ENCODE data around the gene C3orf20. TPM values are rescaled to one million over a fixed set of nuclear protein-coding genes. Genes with fewer than 3 reads are reported as not detected.
A peak's percentile ranks its signal among the peaks of the same experiment; 100 is the strongest.

The C3orf20 gene
- total RNA-seq, 1 donor from 2014 or later, result not detected

DNA sequence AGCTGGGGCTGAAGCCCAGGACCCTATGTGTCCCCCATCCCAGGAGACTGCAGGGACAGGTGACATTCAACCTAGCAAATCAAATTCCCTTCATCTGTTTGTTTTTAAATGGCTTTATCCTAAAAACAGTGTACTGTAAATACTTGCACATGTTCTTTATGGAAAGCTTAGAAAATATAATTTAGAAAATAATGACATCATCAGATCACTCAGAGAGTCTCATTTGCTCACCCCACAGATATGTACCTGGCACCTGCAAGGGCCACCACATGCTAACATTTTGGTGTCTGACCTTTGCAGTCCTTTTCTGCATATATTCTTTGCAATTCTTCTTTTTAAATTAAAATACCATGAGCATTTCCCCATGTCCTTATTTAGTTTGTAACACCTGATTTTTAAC, 85.2 kb downstream of the C3orf20 start:
- DNase-seq, result no peak

- DNase-seq, result no peak
Observed at GRCh38 chr3:14761121-14761672, 86.3 kb downstream of the C3orf20 start.

GRCh38 chr3:14761866-14762265, 86.9 kb downstream of the C3orf20 start:
- DNase-seq, result no peak

DNA sequence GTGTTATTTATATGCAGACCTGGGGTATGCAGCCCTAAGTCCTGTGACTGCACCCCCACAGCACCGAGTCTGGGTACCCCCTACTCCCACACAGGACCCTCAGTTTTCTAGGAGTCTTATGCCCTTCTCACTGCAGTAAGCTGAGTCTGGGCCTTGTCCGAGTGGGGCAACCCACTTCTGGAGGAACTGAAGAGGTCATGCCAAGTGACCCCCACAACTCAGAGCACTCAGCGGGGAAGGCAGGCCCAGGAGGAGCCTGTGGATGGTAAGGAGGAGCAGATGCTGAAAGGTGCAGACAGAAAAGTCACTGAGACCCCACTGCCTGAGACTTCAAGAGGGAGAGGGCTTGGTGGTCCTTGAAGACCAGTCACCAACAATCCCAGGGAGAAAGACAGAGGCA, 87.8 kb downstream of the C3orf20 start:
- no peak for DNase-seq

- no peak for DNase-seq
Observed at GRCh38 chr3:14764331-14765059, 89.6 kb downstream of the C3orf20 start.

DNA sequence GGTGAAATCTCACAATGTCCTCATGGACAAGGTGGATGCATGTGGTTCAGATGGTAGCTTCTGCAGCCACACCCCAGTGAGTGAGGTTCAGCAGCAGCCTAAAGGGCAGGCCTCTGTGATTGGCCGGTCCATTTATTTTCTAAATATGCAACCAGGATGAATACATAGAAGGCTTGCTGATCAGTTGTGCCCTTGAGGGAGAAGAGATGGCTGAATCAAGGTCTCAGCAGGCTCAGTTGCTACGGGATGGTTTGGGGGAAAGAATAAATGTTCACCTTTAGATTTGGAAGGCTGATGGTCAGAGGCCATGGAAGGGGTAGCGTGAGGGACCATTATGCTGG, 90.1 kb downstream of the C3orf20 start:
- DNase-seq, result no peak

GRCh38 chr3:14765576-14766427, 90.9 kb downstream of the C3orf20 start:
- no peak for DNase-seq

- DNase-seq, result peak; percentile 26
Observed at GRCh38 chr3:14766428-14767244, 91.7 kb downstream of the C3orf20 start.

DNA sequence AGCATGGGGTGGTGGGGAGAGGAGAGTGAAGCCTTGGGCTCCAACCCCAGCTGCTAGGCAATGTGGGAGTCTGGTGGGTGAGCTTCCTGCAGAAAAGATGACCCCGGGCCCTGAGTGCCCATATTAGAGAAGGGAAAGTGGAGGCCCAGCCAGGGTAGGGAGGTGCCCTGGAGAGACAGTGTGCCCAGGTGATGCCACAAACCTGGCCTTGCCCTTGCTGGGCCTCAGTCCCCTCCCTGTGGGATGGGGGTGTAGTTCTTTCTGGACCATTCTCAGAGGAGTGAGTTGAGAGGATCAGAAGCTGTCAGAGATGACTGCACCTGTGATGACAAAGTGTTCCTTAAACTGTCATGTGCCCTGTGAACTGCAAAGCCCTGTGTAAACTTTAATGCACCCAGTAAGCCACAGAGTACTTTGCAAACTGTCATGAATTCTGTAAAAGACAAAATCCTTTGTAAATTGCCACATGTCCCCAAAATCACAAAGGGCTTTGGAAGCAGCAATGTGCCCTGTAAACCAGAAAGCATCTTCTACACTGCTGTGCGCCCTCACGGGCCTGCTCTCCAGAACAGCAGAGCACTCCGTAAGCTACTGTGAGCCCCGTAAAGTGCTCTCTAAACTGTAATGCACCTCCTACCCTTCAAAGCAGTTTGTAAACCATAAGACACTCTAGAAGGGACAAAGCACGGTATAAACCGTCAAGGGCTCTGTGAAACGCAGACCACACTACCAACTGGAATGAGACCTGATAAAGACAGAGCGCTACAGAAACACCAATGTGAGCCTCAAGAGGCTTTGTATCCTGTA, 92.5 kb downstream of the C3orf20 start:
- peak; percentile 13 for DNase-seq

GRCh38 chr3:14768182-14768790, 93.3 kb downstream of the C3orf20 start:
- no peak for DNase-seq

DNA sequence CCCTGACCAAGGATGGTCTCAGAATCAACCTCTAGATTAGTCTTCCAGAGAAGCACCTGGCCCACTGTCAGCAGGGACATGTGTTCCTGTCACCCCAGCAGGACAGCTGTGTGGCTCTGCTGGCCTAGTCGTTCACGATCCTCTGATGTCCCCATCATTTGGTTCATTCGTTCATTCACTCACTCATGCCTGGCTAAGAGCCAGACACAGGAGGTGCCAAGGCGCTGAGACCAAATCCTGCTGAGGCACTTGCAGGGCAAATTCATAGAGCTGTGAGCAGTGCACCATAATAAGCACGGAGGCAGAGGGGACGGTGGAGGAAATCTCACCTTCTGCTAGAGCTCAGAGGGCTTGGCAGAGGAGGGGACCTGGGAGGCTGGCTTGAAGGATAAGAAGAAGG, 93.9 kb downstream of the C3orf20 start:
- DNase-seq, result peak; percentile 11

GRCh38 chr3:14769544-14770325, 94.8 kb downstream of the C3orf20 start:
- no peak for DNase-seq

GRCh38 chr3:14770591-14770990, 95.7 kb downstream of the C3orf20 start:
- no peak for DNase-seq

- no peak for DNase-seq
Observed at GRCh38 chr3:14771593-14772497, 96.9 kb downstream of the C3orf20 start.

GRCh38 chr3:14772533-14773138, 97.7 kb downstream of the C3orf20 start:
- DNase-seq, result no peak

GRCh38 chr3:14773281-14773680, 98.3 kb downstream of the C3orf20 start:
- no peak for DNase-seq

DNA sequence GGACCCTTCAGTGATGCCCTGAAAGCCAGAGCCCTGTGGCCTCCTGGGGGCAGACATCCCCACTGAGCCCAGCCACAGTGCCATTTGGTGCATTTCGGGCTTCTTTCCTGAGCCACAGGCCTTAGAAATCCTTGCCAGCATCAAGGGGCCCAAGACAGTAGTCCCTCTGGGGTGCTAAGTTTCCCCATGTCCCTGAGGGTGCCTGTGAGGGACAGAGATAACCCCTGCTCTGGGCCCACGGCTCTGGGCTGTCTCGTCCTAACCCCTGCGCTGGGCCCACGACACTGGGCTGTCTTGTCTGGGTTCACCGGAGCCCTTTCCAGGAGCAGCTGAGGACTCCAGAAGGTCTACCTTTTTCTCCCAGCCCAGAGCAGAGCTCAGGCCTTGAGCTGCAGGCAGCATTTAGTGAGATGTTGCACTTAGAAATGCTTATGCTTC, 98.8 kb downstream of the C3orf20 start:
- no peak for DNase-seq

DNA sequence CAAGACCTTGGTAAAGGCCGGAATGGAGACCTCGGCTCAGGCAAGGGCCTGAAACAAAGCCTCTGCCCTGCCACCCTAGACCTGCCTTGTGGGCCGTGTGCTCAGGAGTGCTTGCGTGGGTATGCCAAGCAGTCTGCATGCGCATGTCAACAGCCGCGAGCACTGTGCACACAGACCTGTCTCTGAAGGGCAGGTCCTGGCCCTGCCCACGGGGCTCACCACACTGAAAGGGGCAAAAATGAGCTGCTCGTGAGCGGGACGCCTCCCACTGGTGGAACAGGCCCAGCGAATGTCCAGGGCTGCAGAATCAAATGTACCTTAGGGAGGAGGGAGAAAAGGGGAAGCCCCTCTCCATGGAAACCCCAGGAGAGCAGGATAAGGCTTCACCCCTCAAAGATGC, 99.5 kb downstream of the C3orf20 start:
- no peak for DNase-seq

- no peak for DNase-seq
Observed at GRCh38 chr3:14775011-14775410, 100.1 kb downstream of the C3orf20 start.
